T-helper 2 cell treated with Interferon-gamma antibody and Interleukin-4, amounts not matched to agents 5 μg/mL and 100 μg/mL, for 36 hours (primary cell): ENCODE measurements around the gene ABHD4.
"Not testable (repeated sequence)": the region's sequence is repeated elsewhere in the genome, so short reads cannot be mapped to it uniquely, and the experiment has no call there.

Experiments used
- DNase-seq: peaks from one replicate; pipeline ENCODE4 v3.0.0; 2021; ENCODE audit warnings: low spot score
- H3K27ac Mint-ChIP-seq: one replicate; pipeline ENCODE4 v1.8.0; 2021; ENCODE audit warnings: mild to moderate bottlenecking, mixed read lengths
- H3K27me3 Mint-ChIP-seq: one replicate; pipeline ENCODE4 v1.8.0; 2021; ENCODE audit warnings: low read depth, mixed read lengths
- H3K36me3 Mint-ChIP-seq: one replicate; pipeline ENCODE4 v1.8.0; 2021; ENCODE audit warnings: low read depth, mixed read lengths
- H3K4me1 Mint-ChIP-seq: one replicate; pipeline ENCODE4 v1.8.0; 2021; ENCODE audit warnings: low read depth, mixed read lengths
- H3K4me3 Mint-ChIP-seq: one replicate; pipeline ENCODE4 v1.8.0; 2022; ENCODE audit warnings: mild to moderate bottlenecking, moderate library complexity, mixed read lengths
- H3K9me3 Mint-ChIP-seq: one replicate; pipeline ENCODE4 v1.8.0; 2021; ENCODE audit warnings: mixed read lengths

ABHD4 gene

DNA sequence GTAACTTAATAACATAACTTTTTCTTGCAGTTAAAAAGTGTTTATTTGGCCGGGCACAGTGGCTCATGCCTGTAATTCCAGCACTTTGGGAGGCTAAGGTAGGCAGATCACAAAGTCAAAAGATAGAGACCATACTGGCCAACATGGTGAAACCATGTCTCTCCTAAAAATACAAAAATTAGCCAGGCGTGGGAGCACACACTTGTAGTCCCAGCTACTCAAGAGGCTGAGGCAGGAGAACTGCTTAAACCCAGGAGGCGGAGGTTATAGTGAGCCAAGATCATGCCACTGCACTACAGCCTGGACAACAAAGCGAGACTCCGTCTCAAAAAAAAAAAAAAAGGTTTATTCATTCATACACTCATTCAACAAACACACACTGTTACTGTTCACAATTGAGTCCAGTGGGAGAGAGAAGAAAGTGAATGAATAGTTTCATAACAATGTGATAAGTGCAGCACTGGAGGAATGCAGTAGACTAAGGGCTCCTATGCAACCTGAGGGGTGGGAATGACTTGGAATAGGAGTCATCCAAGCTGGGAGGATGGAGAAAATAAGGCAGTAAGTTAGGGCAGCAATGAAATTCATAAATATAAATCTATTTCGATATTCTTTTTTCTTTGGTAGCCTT lies 28.9 kb upstream of the ABHD4 start:
- Mint-ChIP-seq H3K27ac (peak overlapping the region; percentile 96), H3K4me1 (peaks cover 68% of the 10 kb centered on the region), H3K4me3 (peak overlapping the region; percentile 86), H3K36me3 (peaks cover 64% of the 10 kb centered on the region), H3K9me3 (no peaks in the 10 kb centered on the region), H3K27me3 (no peaks in the 10 kb centered on the region)
- DNase-seq = no peak

- peaks cover 64% of the 10 kb centered on the region for H3K4me1 Mint-ChIP-seq
- H3K36me3 Mint-ChIP-seq = peaks cover 64% of the 10 kb centered on the region
- H3K27me3 Mint-ChIP-seq = no peaks in the 10 kb centered on the region
- H3K27ac Mint-ChIP-seq = peak overlapping the region; percentile 96
- no peaks in the 10 kb centered on the region for H3K9me3 Mint-ChIP-seq
- no peak for DNase-seq
- H3K4me3 Mint-ChIP-seq = peak overlapping the region; percentile 86
These were observed 28.4 kb upstream of the ABHD4 start for GRCh38 chr14:22569737-22570131.

- Mint-ChIP-seq H3K9me3 (no peaks in the 10 kb centered on the region), H3K4me3 (peak overlapping the region; percentile 86), H3K27ac (peak overlapping the region; percentile 96), H3K36me3 (peaks cover 61% of the 10 kb centered on the region), H3K27me3 (no peaks in the 10 kb centered on the region), H3K4me1 (peaks cover 58% of the 10 kb centered on the region)
- peak; percentile 87 for DNase-seq
These were observed 27.8 kb upstream of the ABHD4 start for GRCh38 chr14:22570132-22570949.

DNA sequence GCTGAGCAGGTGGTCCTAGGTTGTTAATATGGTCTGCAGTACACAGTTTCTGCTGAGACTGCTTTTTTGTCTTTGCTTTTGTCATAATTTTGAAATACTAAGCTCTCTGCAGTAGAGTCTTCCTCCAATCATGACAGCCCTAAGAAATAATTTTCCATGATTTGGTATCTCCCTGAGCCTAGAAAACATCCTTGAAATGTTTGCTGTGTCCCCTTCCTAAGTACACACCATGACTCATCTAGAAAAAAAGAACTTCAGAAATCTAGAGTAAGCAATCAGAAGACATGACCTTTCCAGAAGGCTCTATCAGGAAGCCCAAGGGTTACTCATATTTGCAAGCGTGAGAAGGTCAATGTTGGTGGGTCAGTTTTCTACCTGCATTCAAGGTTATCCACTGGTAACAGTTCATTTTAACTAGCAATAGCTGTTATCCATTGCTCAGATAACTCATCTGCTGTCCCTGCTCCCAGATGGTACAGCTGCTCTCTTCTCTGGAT lies 25.5 kb upstream of the ABHD4 start:
- H3K9me3 Mint-ChIP-seq = no peaks in the 10 kb centered on the region
- no peak for DNase-seq
- H3K4me1 Mint-ChIP-seq = peaks cover 47% of the 10 kb centered on the region
- H3K36me3 Mint-ChIP-seq = peaks cover 62% of the 10 kb centered on the region
- no peak overlapping the region for H3K4me3 Mint-ChIP-seq
- no peaks in the 10 kb centered on the region for H3K27me3 Mint-ChIP-seq
- peak overlapping the region; percentile 70 for H3K27ac Mint-ChIP-seq

GRCh38 chr14:22573804-22574203 lies 24.3 kb upstream of the ABHD4 start:
- Mint-ChIP-seq H3K4me1 (peaks cover 45% of the 10 kb centered on the region), H3K36me3 (peaks cover 53% of the 10 kb centered on the region)
- no peak for DNase-seq

DNA sequence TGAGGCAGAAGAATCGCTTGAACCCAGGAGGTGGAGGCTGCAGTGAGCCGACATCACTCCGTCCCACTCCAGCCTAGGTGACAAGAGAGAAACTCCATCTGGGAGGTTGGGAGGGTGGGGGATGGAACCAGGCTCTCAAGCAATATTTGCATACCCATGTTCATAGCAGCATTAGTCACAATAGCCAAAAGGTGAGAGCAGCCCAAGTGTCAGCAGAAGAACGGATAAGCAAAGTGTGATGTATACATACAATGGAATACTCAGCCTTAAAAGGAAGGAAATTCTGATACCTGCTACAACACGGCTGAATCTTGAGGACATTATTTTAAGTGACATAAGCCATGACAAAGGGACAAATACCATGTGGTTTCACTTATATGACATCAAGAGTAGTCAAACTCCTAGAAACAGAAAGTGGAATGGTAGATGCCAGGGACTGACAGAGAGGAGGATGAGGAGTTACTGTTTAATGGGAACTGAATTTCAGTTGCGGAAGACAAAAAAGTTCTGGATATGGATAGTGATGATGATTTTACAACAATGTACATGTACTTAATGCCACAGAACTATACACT lies 20.7 kb upstream of the ABHD4 start:
- Mint-ChIP-seq H3K36me3 (peaks cover 41% of the 10 kb centered on the region), H3K9me3 (no peaks in the 10 kb centered on the region), H3K27me3 (no peaks in the 10 kb centered on the region), H3K4me3 (peak overlapping the region; percentile 46), H3K27ac (peak overlapping the region; percentile 75), H3K4me1 (peaks cover 46% of the 10 kb centered on the region)
- no peak for DNase-seq

More at GRCh38 chr14:22573804-22574203, 24.3 kb upstream of the ABHD4 start:
- no peaks in the 10 kb centered on the region for H3K9me3 Mint-ChIP-seq
- H3K27me3 Mint-ChIP-seq = no peaks in the 10 kb centered on the region
- H3K27ac Mint-ChIP-seq = peak overlapping the region; percentile 8
- no peak overlapping the region for H3K4me3 Mint-ChIP-seq

DNA sequence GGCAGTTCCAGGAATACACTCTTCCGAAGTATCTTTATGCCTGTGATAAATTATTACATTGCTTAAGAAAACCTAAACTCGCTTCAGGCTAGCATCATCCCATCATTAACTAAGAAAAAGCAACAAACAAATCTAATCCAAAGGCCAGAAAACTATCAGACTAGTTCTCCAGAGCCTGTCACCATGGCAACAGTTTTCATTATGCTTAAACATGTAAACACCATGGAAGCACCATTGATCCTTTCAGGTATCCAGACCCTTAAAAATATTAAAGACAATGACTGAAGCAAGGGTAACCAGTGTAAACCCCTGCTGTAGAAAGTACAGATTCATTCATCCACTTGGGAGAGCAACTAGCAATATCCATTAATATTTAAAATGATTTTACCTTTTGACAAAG lies 18.9 kb upstream of the ABHD4 start:
- DNase-seq = no peak
- Mint-ChIP-seq H3K27me3 (no peaks in the 10 kb centered on the region), H3K4me1 (peaks cover 51% of the 10 kb centered on the region), H3K4me3 (peak overlapping the region; percentile 63), H3K36me3 (peaks cover 32% of the 10 kb centered on the region), H3K27ac (peak overlapping the region; percentile 69), H3K9me3 (no peaks in the 10 kb centered on the region)

DNA sequence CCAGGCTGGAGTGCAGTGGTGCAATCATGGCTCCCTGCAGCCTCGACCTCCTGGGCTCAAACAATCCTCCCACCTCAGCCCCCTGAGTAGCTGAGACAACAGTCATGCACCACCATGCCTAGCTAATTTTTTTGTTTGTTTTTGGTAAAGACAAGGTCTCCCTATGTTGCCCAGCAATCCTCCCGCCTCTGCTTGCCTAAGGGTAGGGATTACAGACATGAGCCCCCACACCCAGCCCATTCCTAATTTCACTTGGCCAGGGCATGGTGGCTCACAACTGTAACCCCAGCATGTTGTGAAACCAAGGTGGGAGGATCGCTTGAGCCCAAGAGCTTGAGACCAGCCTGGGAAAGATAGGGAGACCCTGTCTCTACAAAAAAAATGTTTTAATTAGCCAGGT lies 18.2 kb upstream of the ABHD4 start:
- peak overlapping the region; percentile 22 for H3K27ac Mint-ChIP-seq
- no peaks in the 10 kb centered on the region for H3K9me3 Mint-ChIP-seq
- DNase-seq = no peak
- H3K4me1 Mint-ChIP-seq = peaks cover 56% of the 10 kb centered on the region
- H3K4me3 Mint-ChIP-seq = peak overlapping the region; percentile 18
- no peaks in the 10 kb centered on the region for H3K27me3 Mint-ChIP-seq
- peaks cover 28% of the 10 kb centered on the region for H3K36me3 Mint-ChIP-seq

DNA sequence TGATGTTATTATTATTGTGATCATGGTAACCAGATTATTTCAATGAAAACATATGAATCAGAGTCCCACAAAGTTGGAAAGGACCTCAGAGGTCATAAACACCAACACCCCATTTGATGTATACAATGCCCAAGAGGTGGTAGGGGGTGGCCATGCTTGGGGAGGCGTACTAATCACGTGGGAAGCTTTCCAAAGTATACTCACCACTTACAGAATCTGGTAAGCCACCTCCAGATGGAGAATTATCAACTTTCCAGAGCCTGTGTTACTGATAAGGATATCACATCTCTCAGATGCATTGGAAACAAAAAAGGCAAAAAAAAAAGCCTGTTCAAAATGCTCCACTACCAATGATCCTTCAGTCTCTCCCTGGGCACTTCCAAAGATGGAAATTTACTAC lies 17.5 kb upstream of the ABHD4 start:
- no peaks in the 10 kb centered on the region for H3K27me3 Mint-ChIP-seq
- H3K36me3 Mint-ChIP-seq = peaks cover 33% of the 10 kb centered on the region
- peaks cover 63% of the 10 kb centered on the region for H3K4me1 Mint-ChIP-seq
- no peaks in the 10 kb centered on the region for H3K9me3 Mint-ChIP-seq
- DNase-seq = no peak
- no peak overlapping the region for H3K4me3 Mint-ChIP-seq
- H3K27ac Mint-ChIP-seq = peak overlapping the region; percentile 12

- Mint-ChIP-seq H3K4me3 (peak overlapping the region; percentile 23), H3K36me3 (peaks cover 44% of the 10 kb centered on the region)
These were observed 14.1 kb upstream of the ABHD4 start for GRCh38 chr14:22583994-22584393.

GRCh38 chr14:22587247-22587646 lies 10.9 kb upstream of the ABHD4 start:
- Mint-ChIP-seq H3K27ac (peak overlapping the region; percentile 100), H3K4me1 (peaks cover 64% of the 10 kb centered on the region), H3K9me3 (no peaks in the 10 kb centered on the region), H3K4me3 (peak overlapping the region; percentile 99), H3K36me3 (peaks cover 34% of the 10 kb centered on the region), H3K27me3 (peaks cover 3% of the 10 kb centered on the region)
- no peak for DNase-seq

More at GRCh38 chr14:22583994-22584393, 14.1 kb upstream of the ABHD4 start:
- H3K27me3 Mint-ChIP-seq = peaks cover under 1% of the 10 kb centered on the region
- H3K9me3 Mint-ChIP-seq = no peaks in the 10 kb centered on the region
- H3K4me1 Mint-ChIP-seq = peaks cover 62% of the 10 kb centered on the region
- no peak for DNase-seq
- peak overlapping the region; percentile 79 for H3K27ac Mint-ChIP-seq

GRCh38 chr14:22587677-22588422 lies 10.2 kb upstream of the ABHD4 start:
- not testable (repeated sequence) for H3K9me3 Mint-ChIP-seq, DNase-seq, H3K27me3 Mint-ChIP-seq
- H3K27ac Mint-ChIP-seq = peak overlapping the region; percentile 100
- peaks cover 58% of the 10 kb centered on the region for H3K4me1 Mint-ChIP-seq
- peak overlapping the region; percentile 99 for H3K4me3 Mint-ChIP-seq
- peaks cover 34% of the 10 kb centered on the region for H3K36me3 Mint-ChIP-seq

DNA sequence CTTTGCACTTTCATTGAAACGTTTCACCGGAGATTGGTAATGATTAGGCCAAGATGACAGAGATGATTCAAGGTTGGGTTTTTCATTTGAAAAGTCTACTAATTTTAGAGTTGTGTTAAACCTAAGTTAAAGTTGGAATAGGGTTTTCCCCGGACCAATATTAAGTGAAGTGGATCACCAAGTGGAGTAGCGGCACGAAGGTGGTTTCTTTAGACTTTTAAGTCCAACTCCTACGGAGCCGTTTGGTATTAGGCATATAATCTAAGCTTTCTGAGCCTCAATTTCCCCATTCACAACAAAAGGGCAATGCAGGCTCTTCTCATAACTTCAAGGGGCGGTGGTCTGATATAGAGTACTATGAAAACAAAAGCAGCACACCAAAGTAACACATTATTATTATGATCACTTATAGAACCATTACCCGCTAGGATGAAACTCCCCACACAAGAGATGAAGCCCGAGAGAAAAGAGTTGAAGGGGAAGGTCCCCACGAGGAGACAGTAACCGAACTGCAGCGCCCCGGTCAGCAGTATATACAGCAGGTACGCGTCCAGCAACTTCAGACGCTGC lies 9.5 kb upstream of the ABHD4 start:
- H3K36me3 Mint-ChIP-seq = peaks cover 29% of the 10 kb centered on the region
- DNase-seq = no peak
- H3K27me3 Mint-ChIP-seq = peaks cover 5% of the 10 kb centered on the region

More for the DNA sequence above, 9.5 kb upstream of the ABHD4 start:
- Mint-ChIP-seq H3K4me3 (peak overlapping the region; percentile 99), H3K9me3 (no peaks in the 10 kb centered on the region), H3K4me1 (peaks cover 53% of the 10 kb centered on the region), H3K27ac (peak overlapping the region; percentile 100)
